HL-60/S4 (cell line): ENCODE measurements around the gene STAMBP.
"Not testable (repeated sequence)": the region's sequence is repeated elsewhere in the genome, so short reads cannot be mapped to it uniquely, and the experiment has no call there.

ENCODE experiments used
- in situ Hi-C: fragments of 300-500 bp; cut with MboI; formaldehyde crosslinking; loops from 2 replicates; pipeline ENCODE4 v1.14.3; 2022; ENCODE audit warnings: low sequenced_read_pairs

Gene STAMBP

GRCh38 chr2:73828818-73829570 is at the start of gene STAMBP:
TSS of gene STAMBP (plus strand) at chr2:73828961. CDS start at chr2:73830857, 1,896 bp downstream.
- in situ Hi-C loops = no loop called here

- in situ Hi-C loops = no loop called here
These were observed 49.1 kb upstream of the STAMBP start, which contains the start of gene DUSP11 for GRCh38 chr2:73779467-73780236. TSS of gene DUSP11 (minus strand) at chr2:73780103. CDS start at chr2:73779974, 129 bp downstream.

- in situ Hi-C loops = no loop called here
These were observed 48.6 kb upstream of the STAMBP start for GRCh38 chr2:73780237-73780582.

- in situ Hi-C loops = not testable (repeated sequence)
These were observed 45.4 kb upstream of the STAMBP start for GRCh38 chr2:73783402-73783801.

GRCh38 chr2:73783883-73784282 is 44.9 kb upstream of the STAMBP start, which contains the start of gene C2orf78:
TSS of gene C2orf78 (plus strand) at chr2:73784183. CDS start at chr2:73784310, 127 bp downstream.
- in situ Hi-C loops = not testable (repeated sequence)

- in situ Hi-C loops = no loop called here
These were observed 16.9 kb upstream of the STAMBP start for GRCh38 chr2:73811878-73812277.

- in situ Hi-C loops = no loop called here
These were observed 16.1 kb upstream of the STAMBP start for GRCh38 chr2:73812635-73813034.

- in situ Hi-C loops = no loop called here
These were observed 10.5 kb upstream of the STAMBP start for GRCh38 chr2:73818296-73818695.

GRCh38 chr2:73821227-73821626 is 7.5 kb upstream of the STAMBP start:
- in situ Hi-C loops = no loop called here

GRCh38 chr2:73821669-73822068 is 7.1 kb upstream of the STAMBP start:
- in situ Hi-C loops = no loop called here

GRCh38 chr2:73822276-73822675 is 6.5 kb upstream of the STAMBP start:
- in situ Hi-C loops = no loop called here

- in situ Hi-C loops = no loop called here
These were observed 5.8 kb upstream of the STAMBP start for GRCh38 chr2:73822991-73823390.

- in situ Hi-C loops = no loop called here
These were observed 5.3 kb upstream of the STAMBP start for GRCh38 chr2:73823416-73823815.

GRCh38 chr2:73823916-73824523 is 4.7 kb upstream of the STAMBP start:
- in situ Hi-C loops = no loop called here

- in situ Hi-C loops = no loop called here
These were observed 3.4 kb upstream of the STAMBP start for GRCh38 chr2:73825408-73825807.

GRCh38 chr2:73827018-73827417 is 1.7 kb upstream of the STAMBP start:
- in situ Hi-C loops = no loop called here

GRCh38 chr2:73827660-73828388 is 937 bp upstream of the STAMBP start:
- in situ Hi-C loops = no loop called here

- in situ Hi-C loops = no loop called here
These were observed 358 bp upstream of the STAMBP start for GRCh38 chr2:73828389-73828817.

GRCh38 chr2:73830871-73831401 is 2.2 kb downstream of the STAMBP start:
- in situ Hi-C loops = no loop called here

- in situ Hi-C loops = no loop called here
These were observed 4.2 kb downstream of the STAMBP start for GRCh38 chr2:73832930-73833329.
